ENCODE measurements around the gene EDDM3A. TPM values are rescaled to one million over a fixed set of nuclear protein-coding genes. Genes with fewer than 3 reads are reported as not detected.
A peak's percentile ranks its signal among the peaks of the same experiment; 100 is the strongest.
"Not testable (repeated sequence)": the region's sequence is repeated elsewhere in the genome, so short reads cannot be mapped to it uniquely, and the experiment has no call there.

Gene EDDM3A
- total and polyA plus RNA-seq, 2 experiments from 2014 or later, result not detected

- no peak for DNase-seq (ENCODE audit: low spot score)
- 61% methylated on average over 6 of the region's 6 CpGs for WGBS (ENCODE audit: low lambda C conversion rate, missing lambda C conversion rate)
- Histone ChIP-seq H3K36me3 (replicated peaks; ENCODE audit: insufficient read depth, low read depth) (no peaks in the 10 kb centered on the region), H3K9me2 (replicated peaks; ENCODE audit: insufficient read depth) (no peaks in the 10 kb centered on the region), H2AFZ (no peak overlapping the region), H3K4me3 (no peak overlapping the region), H3K79me2 (no peaks in the 10 kb centered on the region), H3K4me2 (no peak overlapping the region), H3K27me3 (no peaks in the 10 kb centered on the region), H3K4me1 (ENCODE audit: insufficient read depth) (no peaks in the 10 kb centered on the region), H3K27ac (no peak overlapping the region), H4K20me1 (ENCODE audit: insufficient read depth, poor library complexity, severe bottlenecking) (no peaks in the 10 kb centered on the region), H3K9me3 (ENCODE audit: low read depth) (no peaks in the 10 kb centered on the region)
- TF ChIP-seq CTCF (IDR thresholded peaks at IDR 0.05; ENCODE audit: poor library complexity) (no peak), EZH2phosphoT487 (IDR thresholded peaks at IDR 0.05; ENCODE audit: low read depth, severe bottlenecking, unreplicated experiment) (no peak), EZH2 (IDR thresholded peaks at IDR 0.05; ENCODE audit: borderline replicate concordance) (no peak)
Measured at GRCh38 chr14:20755037-20755436, 9.3 kb downstream of the EDDM3A start.

- H3K4me1 ChIP-seq (ENCODE audit: insufficient read depth), result no peaks in the 10 kb centered on the region
- H4K20me1 ChIP-seq (ENCODE audit: insufficient read depth, poor library complexity, severe bottlenecking), result no peaks in the 10 kb centered on the region
Measured at GRCh38 chr14:20757965-20758364, 12.3 kb downstream of the EDDM3A start.

GRCh38 chr14:20759465-20759864 is 13.8 kb downstream of the EDDM3A start:
- H3K9me3 ChIP-seq (ENCODE audit: low read depth); DNase-seq (ENCODE audit: low spot score); H3K27ac ChIP-seq; H3K9me2 ChIP-seq (replicated peaks; ENCODE audit: insufficient read depth); H3K4me2 ChIP-seq; H3K4me3 ChIP-seq; H3K36me3 ChIP-seq (replicated peaks; ENCODE audit: insufficient read depth, low read depth); H4K20me1 ChIP-seq (ENCODE audit: insufficient read depth, poor library complexity, severe bottlenecking); H2AFZ ChIP-seq; H3K79me2 ChIP-seq; H3K27me3 ChIP-seq; H3K4me1 ChIP-seq (ENCODE audit: insufficient read depth): not testable (repeated sequence)
- 91% methylated on average over 5 of the region's 5 CpGs for WGBS (ENCODE audit: low lambda C conversion rate, missing lambda C conversion rate)

More at GRCh38 chr14:20757965-20758364, 12.3 kb downstream of the EDDM3A start:
- DNase-seq (ENCODE audit: low spot score), result peak; percentile 26
- no peaks in the 10 kb centered on the region for H3K79me2 ChIP-seq
- H3K27me3 ChIP-seq, result no peaks in the 10 kb centered on the region
- 65% methylated on average over 4 of the region's 4 CpGs for WGBS (ENCODE audit: low lambda C conversion rate, missing lambda C conversion rate)
- TF ChIP-seq EZH2phosphoT487 (IDR thresholded peaks at IDR 0.05; ENCODE audit: low read depth, severe bottlenecking, unreplicated experiment), result no peak
- TF ChIP-seq CTCF (IDR thresholded peaks at IDR 0.05; ENCODE audit: poor library complexity), result peak; percentile 31
- H3K36me3 ChIP-seq (replicated peaks; ENCODE audit: insufficient read depth, low read depth), result no peaks in the 10 kb centered on the region
- H3K9me3 ChIP-seq (ENCODE audit: low read depth), result no peaks in the 10 kb centered on the region
- H3K9me2 ChIP-seq (replicated peaks; ENCODE audit: insufficient read depth), result no peaks in the 10 kb centered on the region
- no peak overlapping the region for H3K4me3 ChIP-seq
- no peak overlapping the region for H3K4me2 ChIP-seq
- H3K27ac ChIP-seq, result no peak overlapping the region
- H2AFZ ChIP-seq, result no peak overlapping the region

- Histone ChIP-seq H3K4me2 (no peak overlapping the region), H2AFZ (no peak overlapping the region), H3K36me3 (replicated peaks; ENCODE audit: insufficient read depth, low read depth) (no peaks in the 10 kb centered on the region), H3K9me2 (replicated peaks; ENCODE audit: insufficient read depth) (no peaks in the 10 kb centered on the region), H3K79me2 (no peaks in the 10 kb centered on the region), H3K27me3 (no peaks in the 10 kb centered on the region), H3K4me3 (no peak overlapping the region), H3K27ac (no peak overlapping the region), H3K9me3 (ENCODE audit: low read depth) (no peaks in the 10 kb centered on the region), H4K20me1 (ENCODE audit: insufficient read depth, poor library complexity, severe bottlenecking) (no peaks in the 10 kb centered on the region), H3K4me1 (ENCODE audit: insufficient read depth) (no peaks in the 10 kb centered on the region)
- TF ChIP-seq CTCF (IDR thresholded peaks at IDR 0.05; ENCODE audit: poor library complexity) (no peak), EZH2phosphoT487 (IDR thresholded peaks at IDR 0.05; ENCODE audit: low read depth, severe bottlenecking, unreplicated experiment) (no peak), EZH2 (IDR thresholded peaks at IDR 0.05; ENCODE audit: borderline replicate concordance) (no peak)
- DNase-seq (ENCODE audit: low spot score), result no peak
Measured at GRCh38 chr14:20760950-20761349, 15.3 kb downstream of the EDDM3A start.

Measured in hepatocyte (in vitro differentiated cells).